PC-3 (cell line): Measurements from ENCODE around the gene OTC. TPM values are rescaled to one million over a fixed set of nuclear protein-coding genes. Genes with fewer than 3 reads are reported as not detected.

Source experiments
- ATAC-seq: fragments of 200-7000 bp; cut with Tn5 transposase; 2 replicates; pipeline ENCODE4 v1.9.1; 2020; ENCODE audit warnings: mild to moderate bottlenecking, moderate library complexity
- BruUV-seq: library from RNA; stranded (reverse); fragments of 400-500 nt; replicated peaks from 2 replicates; lab custom pipeline; 2021; lab: Mats Ljungman, UMichigan
- CTCF ChIA-PET: fragments of 300-600 bp; sonication (Branson Sonifier 250); formaldehyde crosslinking; loops from one replicate; lab custom pipeline; 2022; ENCODE audit warnings: antibody characterized with exemption; lab: Charles Lee
- POLR2A ChIA-PET: fragments of 300-600 bp; sonication (Branson Sonifier 250); formaldehyde crosslinking; loops from one replicate; lab custom pipeline; 2022; ENCODE audit warnings: antibody characterized with exemption; ENCODE audit not compliant: unreplicated experiment; lab: Charles Lee
- DNase-seq: peaks from one replicate; pipeline ENCODE4 v3.0.0-alpha.2; 2015
- H2AFZ ChIP-seq: fragments of 300-600 bp; sonication (generic); 2 replicates; pipeline ENCODE4 v1.6.0; 2016; ENCODE audit warnings: antibody characterized with exemption, low read length
- H3F3A ChIP-seq: fragments of 300-600 bp; sonication (generic); one replicate; pipeline ENCODE4 v1.6.0; 2017; ENCODE audit warnings: antibody characterized with exemption, low read length, control low read depth, mild to moderate bottlenecking; ENCODE audit not compliant: unreplicated experiment
- H3K27ac ChIP-seq: fragments of 300-600 bp; sonication (generic); 2 replicates; pipeline ENCODE4 v1.5.1; 2016; ENCODE audit warnings: mild to moderate bottlenecking, low read length
- H3K27me3 ChIP-seq: fragments of 300-600 bp; sonication (generic); 2 replicates; pipeline ENCODE4 v1.6.1; 2016; ENCODE audit warnings: low read length, mixed read lengths
- H3K36me3 ChIP-seq: fragments of 300-600 bp; sonication (generic); 2 replicates; pipeline ENCODE4 v1.6.1; 2016; ENCODE audit warnings: low read depth, mixed run types, low read length, mixed read lengths
- H3K4me1 ChIP-seq: fragments of 300-600 bp; sonication (generic); 2 replicates; pipeline ENCODE4 v1.5.1; 2016; ENCODE audit warnings: low read length; ENCODE audit not compliant: insufficient read depth
- H3K4me2 ChIP-seq: fragments of 300-600 bp; sonication (generic); 2 replicates; pipeline ENCODE4 v1.6.0; 2016; ENCODE audit warnings: low read length
- H3K4me3 ChIP-seq: fragments of 300-600 bp; sonication (generic); 2 replicates; pipeline ENCODE4 v1.5.1; 2016; ENCODE audit warnings: mild to moderate bottlenecking, low read length, mixed read lengths
- H3K79me2 ChIP-seq: fragments of 300-600 bp; sonication (generic); 2 replicates; pipeline ENCODE4 v1.6.1; 2017; ENCODE audit warnings: low read length, mixed read lengths
- H3K9ac ChIP-seq: fragments of 300-600 bp; sonication (generic); 2 replicates; pipeline ENCODE4 v1.6.0; 2016; ENCODE audit warnings: mild to moderate bottlenecking, low read length
- H3K9me2 ChIP-seq: fragments of 300-600 bp; sonication (generic); replicated peaks from 2 replicates; pipeline ENCODE4 v1.6.1; 2016; ENCODE audit warnings: mixed run types, low read length, mixed read lengths
- H3K9me3 ChIP-seq: fragments of 300-600 bp; sonication (generic); 2 replicates; pipeline ENCODE4 v1.6.1; 2016; ENCODE audit warnings: low read length, mixed read lengths
- H4K20me1 ChIP-seq: fragments of 300-600 bp; sonication (generic); 2 replicates; pipeline ENCODE4 v1.6.1; 2016; ENCODE audit warnings: low read length, mixed read lengths
- EZH2 ChIP-seq: fragments of 300-600 bp; sonication (generic); IDR thresholded peaks from one replicate; pipeline ENCODE4 v1.6.1; 2017; ENCODE audit warnings: antibody characterized with exemption, mild to moderate bottlenecking, low read length; ENCODE audit not compliant: unreplicated experiment
- EZH2phosphoT487 ChIP-seq: fragments of 300-600 bp; sonication (generic); IDR thresholded peaks from 2 replicates; pipeline ENCODE4 v1.6.1; 2018; ENCODE audit warnings: mild to moderate bottlenecking, antibody characterized with exemption, low read length, borderline replicate concordance
- intact Hi-C: fragments of 100-400 bp; cut with micrococcal nuclease; formaldehyde crosslinking; loops from 2 replicates; pipeline ENCODE4 v1.9.0; 2023
- total RNA-seq: library from RNA; depleted of rRNA; stranded (reverse); fragments of >200 nt; gene quantifications from 2 replicates; pipeline ENCODE4 v1.2.3, GENCODE V29; 2014
- TF ChIP-seq, protein P1 (sequence below): fragments of 300-600 bp; sonication (generic); conservative IDR thresholded peaks from 2 replicates; pipeline ENCODE4 v1.5.1; 2017; ENCODE audit warnings: antibody characterized with exemption, low read depth, mild to moderate bottlenecking, low read length

Gene OTC
- total RNA-seq, 1 experiment from 2014 or later: not detected

DNA sequence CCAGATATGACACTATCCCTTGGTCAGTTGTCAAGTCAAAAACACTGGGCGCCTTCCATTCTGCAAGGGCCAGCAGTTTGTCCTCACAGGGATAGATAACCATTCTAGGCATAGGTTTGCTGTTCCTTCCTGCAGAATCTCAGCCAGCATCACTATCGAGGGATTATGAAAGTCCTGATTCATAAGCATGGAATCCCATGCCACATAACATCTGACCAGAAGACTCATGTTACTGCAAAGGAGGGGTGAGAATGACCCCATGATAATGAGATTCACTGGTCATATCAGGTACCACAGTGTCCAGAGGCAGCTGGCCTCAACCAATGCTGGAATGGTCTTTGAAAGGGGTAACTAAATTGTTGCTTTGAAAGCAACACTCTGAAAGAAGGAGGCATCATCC lies 84.7 kb downstream of the OTC start:
- Histone ChIP-seq H3K36me3 (no peaks in the 10 kb centered on the region), H3K9ac (no peak overlapping the region), H4K20me1 (no peaks in the 10 kb centered on the region), H3K9me2 (no peaks in the 10 kb centered on the region), H3K4me1 (no peaks in the 10 kb centered on the region), H3F3A (no peaks in the 10 kb centered on the region), H3K9me3 (no peaks in the 10 kb centered on the region), H3K79me2 (no peaks in the 10 kb centered on the region), H3K27ac (no peak overlapping the region), H3K27me3 (peaks cover 7% of the 10 kb centered on the region; the same call in 1 of the 2 replicates), H3K4me2 (no peak overlapping the region), H2AFZ (no peak overlapping the region), H3K4me3 (no peak overlapping the region)
- TF ChIP-seq, protein P1, sequence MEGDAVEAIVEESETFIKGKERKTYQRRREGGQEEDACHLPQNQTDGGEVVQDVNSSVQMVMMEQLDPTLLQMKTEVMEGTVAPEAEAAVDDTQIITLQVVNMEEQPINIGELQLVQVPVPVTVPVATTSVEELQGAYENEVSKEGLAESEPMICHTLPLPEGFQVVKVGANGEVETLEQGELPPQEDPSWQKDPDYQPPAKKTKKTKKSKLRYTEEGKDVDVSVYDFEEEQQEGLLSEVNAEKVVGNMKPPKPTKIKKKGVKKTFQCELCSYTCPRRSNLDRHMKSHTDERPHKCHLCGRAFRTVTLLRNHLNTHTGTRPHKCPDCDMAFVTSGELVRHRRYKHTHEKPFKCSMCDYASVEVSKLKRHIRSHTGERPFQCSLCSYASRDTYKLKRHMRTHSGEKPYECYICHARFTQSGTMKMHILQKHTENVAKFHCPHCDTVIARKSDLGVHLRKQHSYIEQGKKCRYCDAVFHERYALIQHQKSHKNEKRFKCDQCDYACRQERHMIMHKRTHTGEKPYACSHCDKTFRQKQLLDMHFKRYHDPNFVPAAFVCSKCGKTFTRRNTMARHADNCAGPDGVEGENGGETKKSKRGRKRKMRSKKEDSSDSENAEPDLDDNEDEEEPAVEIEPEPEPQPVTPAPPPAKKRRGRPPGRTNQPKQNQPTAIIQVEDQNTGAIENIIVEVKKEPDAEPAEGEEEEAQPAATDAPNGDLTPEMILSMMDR: no peak
- no peak for TF ChIP-seq EZH2phosphoT487
- no peak for TF ChIP-seq EZH2
- no TSS peak for BruUV-seq
- ChIA-PET POLR2A (no interaction called here), CTCF (no interaction called here)
- DNase-seq (peak; percentile 2), ATAC-seq (no peak)
- intact Hi-C loops: no loop called here

DNA sequence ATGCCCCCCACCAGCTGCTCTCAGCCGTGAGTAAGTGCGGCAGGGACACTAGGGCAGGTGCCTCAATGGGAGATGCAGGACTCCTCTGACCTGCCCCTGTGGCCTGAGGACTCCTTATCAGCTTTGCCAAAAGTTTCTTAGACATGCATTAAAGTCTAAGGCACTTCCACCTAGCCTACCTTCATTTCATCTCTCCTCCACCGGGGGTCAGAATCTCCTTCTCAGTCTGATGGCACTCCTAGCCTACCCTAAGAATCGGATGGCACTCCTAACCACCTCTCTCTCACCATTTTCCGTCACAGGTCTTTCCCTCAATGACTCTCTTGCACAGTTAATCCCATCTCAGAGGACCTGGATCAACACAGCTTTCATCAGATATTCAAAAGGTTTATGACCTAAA lies 85.9 kb downstream of the OTC start:
- no peak overlapping the region for H3K9ac ChIP-seq
- no peaks in the 10 kb centered on the region for H3K4me1 ChIP-seq
- TF ChIP-seq, protein P1: no peak
- TF ChIP-seq EZH2phosphoT487 (no peak), EZH2 (no peak)
- H3F3A ChIP-seq: no peaks in the 10 kb centered on the region
- ChIA-PET POLR2A (no interaction called here), CTCF (no interaction called here)
- H3K36me3 ChIP-seq: no peaks in the 10 kb centered on the region
- H3K9me3 ChIP-seq: no peaks in the 10 kb centered on the region
- ATAC-seq (no peak), DNase-seq (no peak)
- no peak overlapping the region for H3K4me3 ChIP-seq
- no TSS peak for BruUV-seq
- no peaks in the 10 kb centered on the region for H4K20me1 ChIP-seq
- no peak overlapping the region for H2AFZ ChIP-seq
- peaks cover 10% of the 10 kb centered on the region; the same call in 1 of the 2 replicates for H3K27me3 ChIP-seq
- no peaks in the 10 kb centered on the region for H3K9me2 ChIP-seq
- no peaks in the 10 kb centered on the region for H3K79me2 ChIP-seq
- intact Hi-C loops: no loop called here
- no peak overlapping the region for H3K4me2 ChIP-seq
- H3K27ac ChIP-seq: no peak overlapping the region

DNA sequence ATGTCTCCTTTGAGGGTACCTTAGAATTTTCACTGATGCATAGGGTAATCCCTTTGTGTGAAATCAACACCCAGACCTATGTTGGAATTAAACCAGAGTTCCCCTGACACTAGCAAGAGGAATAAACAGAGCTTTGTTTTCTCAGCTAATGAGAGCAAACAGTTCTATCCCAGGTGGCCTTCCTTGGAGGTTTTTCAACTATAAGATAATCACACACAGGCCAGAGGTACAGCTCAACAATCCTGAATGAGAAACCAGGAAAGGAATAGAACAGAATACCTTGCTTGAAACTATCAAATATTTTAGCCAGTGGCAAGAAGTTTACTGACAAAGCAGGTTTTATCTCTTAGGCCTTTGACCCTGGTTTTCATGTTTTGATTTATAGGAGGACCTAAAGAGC lies 100.2 kb downstream of the OTC start:
- H3K27me3 ChIP-seq: 0 out of 2 replicates have a peak, but pooled peaks cover 5% of the 10 kb centered on the region
- no peaks in the 10 kb centered on the region for H3F3A ChIP-seq
- no peaks in the 10 kb centered on the region for H3K9me3 ChIP-seq
- no peaks in the 10 kb centered on the region for H3K36me3 ChIP-seq
- H3K4me3 ChIP-seq: no peak overlapping the region
- POLR2A ChIA-PET: no interaction called here
- no peak overlapping the region for H3K27ac ChIP-seq
- no peaks in the 10 kb centered on the region for H3K4me1 ChIP-seq
- intact Hi-C loops: no loop called here
- no TSS peak for BruUV-seq
- no peaks in the 10 kb centered on the region for H4K20me1 ChIP-seq
- H3K79me2 ChIP-seq: no peaks in the 10 kb centered on the region
- no peak for ATAC-seq
- CTCF ChIA-PET: no interaction called here
- H3K4me2 ChIP-seq: no peak overlapping the region
- TF ChIP-seq, protein P1: no peak
- TF ChIP-seq EZH2: no peak
- TF ChIP-seq EZH2phosphoT487: no peak
- H3K9me2 ChIP-seq: no peaks in the 10 kb centered on the region
- no peak overlapping the region for H3K9ac ChIP-seq
- H2AFZ ChIP-seq: no peak overlapping the region
- DNase-seq: no peak
